Left ventricle myocardium inferior (tissue), 1 donor: ENCODE measurements around the gene EPB41L2. TPM values are rescaled to one million over a fixed set of nuclear protein-coding genes. Genes with fewer than 3 reads are reported as not detected.

Source experiments
- DNase-seq: peaks from one replicate; pipeline ENCODE4 v3.0.0-alpha.2; 2020
- H3K27ac ChIP-seq: fragments of 200-600 bp; replicated peaks from 2 replicates; pipeline ENCODE4 v1.8.0; 2021
- H3K27me3 ChIP-seq: fragments of 200-600 bp; 2 replicates; pipeline ENCODE4 v1.8.0; 2021; ENCODE audit warnings: low read depth
- H3K36me3 ChIP-seq: fragments of 200-600 bp; 2 replicates; pipeline ENCODE4 v1.8.0; 2021
- H3K4me1 ChIP-seq: fragments of 200-600 bp; 2 replicates; pipeline ENCODE4 v1.8.0; 2021
- H3K4me3 ChIP-seq: fragments of 200-600 bp; 2 replicates; pipeline ENCODE4 v1.8.0; 2021; ENCODE audit warnings: mild to moderate bottlenecking, moderate library complexity
- H3K9me3 ChIP-seq: fragments of 200-600 bp; replicated peaks from 2 replicates; pipeline ENCODE4 v1.8.0; 2021
- CTCF ChIP-seq: fragments of 200-600 bp; IDR thresholded peaks from 2 replicates; pipeline ENCODE4 v1.8.0; 2021; ENCODE audit warnings: antibody characterized with exemption, mild to moderate bottlenecking, borderline replicate concordance
- intact Hi-C: fragments of 100-400 bp; cut with micrococcal nuclease; formaldehyde crosslinking; loops from one replicate; pipeline ENCODE4 v1.11.0; 2022
- total RNA-seq: library from RNA; stranded (reverse); fragmentation: NEBNext Ultra II Directional; extraction: Animal tissue kit (Norgen Biotek cat#: 25700); gene quantifications from one replicate; pipeline ENCODE4 v1.2.1, GENCODE V29; 2021
- donor health status: DM: no; HTN: yes; CAD: no; lungs with severe emphysema.

The EPB41L2 gene
- total RNA-seq, 1 donor from 2014 or later: 70.8 TPM

GRCh38 chr6:130903602-130904001 is 159.4 kb downstream of the EPB41L2 start:
- Histone ChIP-seq H3K27me3 (no peaks in the 10 kb centered on the region), H3K9me3 (no peaks in the 10 kb centered on the region), H3K4me3 (no peak overlapping the region), H3K4me1 (peaks cover 31% of the 10 kb centered on the region), H3K36me3 (peaks cover 17% of the 10 kb centered on the region), H3K27ac (no peak overlapping the region)
- intact Hi-C loops: no loop called here
- no peak for DNase-seq
- no peak for TF ChIP-seq CTCF

GRCh38 chr6:130903007-130903406 is 160.0 kb downstream of the EPB41L2 start:
- H3K9me3 ChIP-seq: no peaks in the 10 kb centered on the region
- H3K27ac ChIP-seq: no peak overlapping the region
- no peak for DNase-seq
- H3K4me1 ChIP-seq: peaks cover 25% of the 10 kb centered on the region
- no peak overlapping the region for H3K4me3 ChIP-seq
- intact Hi-C loops: no loop called here
- no peaks in the 10 kb centered on the region for H3K27me3 ChIP-seq
- peaks cover 20% of the 10 kb centered on the region for H3K36me3 ChIP-seq
- no peak for TF ChIP-seq CTCF

GRCh38 chr6:130900913-130901312 is 162.1 kb downstream of the EPB41L2 start:
- peaks cover 20% of the 10 kb centered on the region for H3K36me3 ChIP-seq
- H3K27ac ChIP-seq: no peak overlapping the region
- no peaks in the 10 kb centered on the region for H3K27me3 ChIP-seq
- no peak for TF ChIP-seq CTCF
- H3K4me1 ChIP-seq: peaks cover 15% of the 10 kb centered on the region
- no peaks in the 10 kb centered on the region for H3K9me3 ChIP-seq
- DNase-seq: peak; percentile 36
- no peak overlapping the region for H3K4me3 ChIP-seq
- intact Hi-C loops: no loop called here

GRCh38 chr6:130896249-130896648 is 166.8 kb downstream of the EPB41L2 start:
- Histone ChIP-seq H3K4me1 (peaks cover 8% of the 10 kb centered on the region), H3K9me3 (no peaks in the 10 kb centered on the region), H3K27ac (no peak overlapping the region), H3K4me3 (no peak overlapping the region), H3K27me3 (no peaks in the 10 kb centered on the region), H3K36me3 (peaks cover 46% of the 10 kb centered on the region)
- TF ChIP-seq CTCF: no peak
- DNase-seq: no peak
- intact Hi-C loops: no loop called here

GRCh38 chr6:130895516-130895915 is 167.5 kb downstream of the EPB41L2 start:
- DNase-seq: no peak
- no peak for TF ChIP-seq CTCF
- intact Hi-C loops: no loop called here
- Histone ChIP-seq H3K36me3 (peaks cover 44% of the 10 kb centered on the region), H3K9me3 (no peaks in the 10 kb centered on the region), H3K4me3 (no peak overlapping the region), H3K27me3 (no peaks in the 10 kb centered on the region), H3K4me1 (peaks cover under 1% of the 10 kb centered on the region), H3K27ac (no peak overlapping the region)

GRCh38 chr6:130893766-130894165 is 169.3 kb downstream of the EPB41L2 start:
- TF ChIP-seq CTCF: no peak
- intact Hi-C loops: no loop called here
- H3K9me3 ChIP-seq: no peaks in the 10 kb centered on the region
- H3K4me3 ChIP-seq: no peak overlapping the region
- no peak for DNase-seq
- no peak overlapping the region for H3K27ac ChIP-seq
- no peaks in the 10 kb centered on the region for H3K27me3 ChIP-seq
- H3K36me3 ChIP-seq: peaks cover 45% of the 10 kb centered on the region
- H3K4me1 ChIP-seq: no peaks in the 10 kb centered on the region
